GM12801 (cell line): ENCODE data around the gene FABP1.

ENCODE experiments used
- TF ChIP-seq, protein P1 (sequence below): IDR thresholded peaks from one replicate; pipeline ENCODE4 v1.5.1; 2011; ENCODE audit warnings: control low read depth; ENCODE audit not compliant: insufficient read length; ENCODE audit errors: extremely low read depth

FABP1 gene

GRCh38 chr2:88110830-88111229, 17.0 kb downstream of the FABP1 start:
- TF ChIP-seq, protein P1, sequence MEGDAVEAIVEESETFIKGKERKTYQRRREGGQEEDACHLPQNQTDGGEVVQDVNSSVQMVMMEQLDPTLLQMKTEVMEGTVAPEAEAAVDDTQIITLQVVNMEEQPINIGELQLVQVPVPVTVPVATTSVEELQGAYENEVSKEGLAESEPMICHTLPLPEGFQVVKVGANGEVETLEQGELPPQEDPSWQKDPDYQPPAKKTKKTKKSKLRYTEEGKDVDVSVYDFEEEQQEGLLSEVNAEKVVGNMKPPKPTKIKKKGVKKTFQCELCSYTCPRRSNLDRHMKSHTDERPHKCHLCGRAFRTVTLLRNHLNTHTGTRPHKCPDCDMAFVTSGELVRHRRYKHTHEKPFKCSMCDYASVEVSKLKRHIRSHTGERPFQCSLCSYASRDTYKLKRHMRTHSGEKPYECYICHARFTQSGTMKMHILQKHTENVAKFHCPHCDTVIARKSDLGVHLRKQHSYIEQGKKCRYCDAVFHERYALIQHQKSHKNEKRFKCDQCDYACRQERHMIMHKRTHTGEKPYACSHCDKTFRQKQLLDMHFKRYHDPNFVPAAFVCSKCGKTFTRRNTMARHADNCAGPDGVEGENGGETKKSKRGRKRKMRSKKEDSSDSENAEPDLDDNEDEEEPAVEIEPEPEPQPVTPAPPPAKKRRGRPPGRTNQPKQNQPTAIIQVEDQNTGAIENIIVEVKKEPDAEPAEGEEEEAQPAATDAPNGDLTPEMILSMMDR: no peak

DNA sequence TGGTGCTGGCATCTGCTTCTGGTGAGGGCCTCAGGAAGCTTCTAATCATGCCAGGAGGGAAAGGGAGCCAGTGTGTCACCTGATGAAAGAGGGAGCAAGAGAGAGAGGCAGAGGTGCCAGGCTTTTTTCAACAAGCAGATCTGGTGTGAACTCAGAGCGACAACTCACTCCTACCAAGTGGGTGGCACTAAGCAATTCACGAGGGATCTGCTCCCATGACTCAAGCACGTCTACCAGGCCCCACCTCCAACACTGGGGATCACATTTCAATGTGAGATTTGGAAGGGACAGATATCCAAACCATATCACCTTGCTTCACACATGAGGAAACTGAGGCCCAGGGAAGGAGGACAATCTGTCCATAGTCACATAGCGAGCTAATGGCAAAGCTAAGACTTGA, 19.1 kb downstream of the FABP1 start:
- TF ChIP-seq, protein P1: no peak

DNA sequence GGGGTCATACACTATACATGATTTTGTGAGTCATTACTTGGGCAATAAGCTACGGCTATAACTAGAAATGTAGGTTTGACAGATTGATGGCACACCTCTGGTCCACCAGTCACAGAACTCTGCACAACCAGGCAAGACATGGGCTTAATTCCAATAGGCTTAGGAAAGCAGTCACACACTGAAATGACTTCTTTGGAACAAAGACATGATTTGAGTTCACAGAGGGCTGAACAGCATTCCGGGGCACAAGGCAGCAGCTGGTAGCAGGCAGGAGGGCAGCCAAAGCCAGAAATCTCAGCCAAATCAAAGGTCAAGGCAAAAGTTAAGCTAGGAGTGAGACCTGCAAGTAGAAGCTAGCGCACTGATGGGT, 27.4 kb downstream of the FABP1 start:
- TF ChIP-seq, protein P1: no peak

DNA sequence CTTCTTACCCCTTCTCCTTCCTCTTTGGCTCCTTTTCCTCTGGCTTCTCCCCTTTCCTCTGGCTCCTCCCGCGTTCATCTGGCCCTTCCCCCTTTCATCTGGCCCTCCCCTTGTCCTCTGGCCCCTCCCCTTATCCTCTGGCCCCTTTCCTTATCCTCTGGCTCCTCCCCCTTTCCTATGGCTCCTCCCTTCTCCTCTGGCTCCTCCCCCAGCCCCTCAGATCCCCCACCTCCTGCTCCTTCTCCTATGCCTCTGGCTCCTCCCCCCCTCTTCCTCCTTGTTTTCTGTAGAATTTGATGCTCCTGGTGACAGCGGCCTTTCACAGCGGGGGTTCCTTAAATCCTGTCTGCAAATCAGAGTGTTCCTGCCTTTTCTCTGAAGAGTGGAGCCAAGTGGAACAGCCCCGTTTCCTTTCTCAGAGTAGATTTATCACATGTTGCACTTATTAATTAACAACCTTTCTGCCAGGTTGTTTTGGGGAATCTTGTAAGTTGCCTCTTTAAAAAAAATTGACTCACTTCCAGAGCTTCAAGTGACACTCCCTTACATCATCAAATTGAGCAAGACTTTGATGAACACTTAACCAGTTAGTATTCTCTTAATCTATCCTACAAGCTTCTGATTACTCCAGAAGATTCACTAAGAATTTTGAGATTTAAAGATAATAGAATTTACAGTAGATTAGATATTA, 27.9 kb downstream of the FABP1 start:
- TF ChIP-seq, protein P1: no peak

GRCh38 chr2:88098558-88098900, 29.3 kb downstream of the FABP1 start:
- TF ChIP-seq, protein P1: no peak

GRCh38 chr2:88097891-88098557, 29.8 kb downstream of the FABP1 start:
- TF ChIP-seq, protein P1: no peak

DNA sequence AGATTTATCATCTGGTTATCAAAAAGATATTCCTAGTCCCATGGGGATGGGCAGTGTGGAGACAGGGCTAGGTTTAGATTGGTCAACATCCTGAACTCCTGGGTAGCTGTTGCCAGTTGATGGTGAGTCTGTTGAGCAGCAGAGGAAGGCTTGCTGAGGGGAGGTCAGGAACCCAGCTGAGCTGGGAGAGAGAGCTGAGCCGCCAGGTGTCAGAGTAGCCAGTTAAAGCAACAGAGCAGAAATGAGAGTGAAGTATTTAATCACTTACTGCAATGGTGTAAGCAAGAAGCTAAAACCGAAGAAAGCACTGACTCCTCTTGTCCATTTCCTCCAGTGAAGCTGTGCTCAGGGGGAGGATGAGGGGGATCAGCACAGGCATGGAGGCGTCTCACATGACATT, 30.7 kb downstream of the FABP1 start:
- TF ChIP-seq, protein P1: no peak
